NCI-H748 treated with DMSO at 0.1 percent for 48 hours (cell line): ENCODE measurements around the gene PRKAG3.
A peak's percentile ranks its signal among the peaks of the same experiment; 100 is the strongest.

ENCODE experiments used
- DNase-seq: peaks from one replicate; lab custom pipeline; 2025; lab: John Stamatoyannopoulos, UW

PRKAG3 gene

DNA sequence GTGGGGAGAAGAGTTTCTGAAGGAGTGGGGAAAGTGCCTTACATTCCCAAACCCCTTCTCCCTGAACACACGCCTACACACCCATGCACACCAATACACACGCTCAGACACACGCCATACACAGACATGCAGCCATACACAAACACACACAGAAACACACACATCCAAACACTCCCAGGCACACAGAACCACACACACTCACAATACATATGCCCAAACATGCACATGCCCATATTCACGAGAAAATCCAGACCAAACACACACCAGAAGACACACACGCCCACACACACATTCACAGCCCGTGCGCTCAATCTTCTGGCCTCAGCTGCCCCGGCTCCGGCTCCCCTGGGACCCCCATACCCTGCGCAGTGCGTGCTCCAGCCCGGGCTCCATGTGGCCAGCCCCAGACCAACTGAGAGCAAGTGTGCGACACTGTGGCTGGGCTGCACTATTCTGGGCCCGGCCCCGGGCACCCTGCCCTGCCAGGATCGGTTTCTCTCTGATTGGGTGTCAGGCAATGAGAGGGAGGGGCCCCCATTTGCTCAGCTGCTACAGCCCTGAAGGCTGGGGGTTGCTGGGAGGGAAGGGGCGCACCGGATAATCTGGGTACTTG lies at the start of gene PRKAG3:
Gene PRKAG3, minus strand, starts transcription at position 426 of the 613 bp plus-strand sequence.
- DNase-seq, result no peak

DNA sequence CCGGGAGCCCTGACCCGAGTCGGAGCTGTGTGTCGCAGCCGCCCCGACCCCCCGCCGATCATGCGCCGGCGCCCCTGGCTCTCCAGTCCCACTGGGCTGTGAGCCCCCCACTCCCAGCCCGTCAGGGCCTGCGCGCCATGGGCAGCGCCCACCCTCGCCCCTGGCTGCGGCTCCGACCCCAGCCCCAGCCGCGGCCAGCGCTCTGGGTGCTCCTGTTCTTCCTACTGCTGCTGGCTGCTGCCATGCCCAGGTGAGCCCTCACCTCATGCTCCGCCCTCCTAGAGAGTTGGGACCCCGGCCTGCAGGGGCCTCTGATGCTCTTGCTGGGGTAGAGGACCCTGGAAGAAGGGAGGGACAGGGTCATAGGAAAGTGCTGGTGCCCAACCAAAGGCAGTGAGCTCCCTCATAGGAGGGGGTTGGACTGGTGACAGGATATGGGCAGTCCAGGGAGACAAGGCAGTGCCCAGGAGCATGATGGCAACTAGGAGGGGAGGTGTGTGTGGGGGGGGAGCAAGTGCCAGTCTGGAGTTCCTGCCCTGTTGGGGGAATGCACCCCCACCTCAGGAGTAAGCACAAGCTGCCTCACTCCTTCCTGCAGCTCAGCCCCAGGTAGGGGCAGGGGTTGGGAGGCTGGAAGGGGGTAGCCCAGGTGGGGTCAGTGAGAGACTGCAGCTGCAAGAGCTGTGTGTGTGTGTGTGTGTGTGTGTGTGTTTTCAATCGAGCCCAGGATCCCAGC lies 49.4 kb upstream of the PRKAG3 start:
- no peak for DNase-seq

DNA sequence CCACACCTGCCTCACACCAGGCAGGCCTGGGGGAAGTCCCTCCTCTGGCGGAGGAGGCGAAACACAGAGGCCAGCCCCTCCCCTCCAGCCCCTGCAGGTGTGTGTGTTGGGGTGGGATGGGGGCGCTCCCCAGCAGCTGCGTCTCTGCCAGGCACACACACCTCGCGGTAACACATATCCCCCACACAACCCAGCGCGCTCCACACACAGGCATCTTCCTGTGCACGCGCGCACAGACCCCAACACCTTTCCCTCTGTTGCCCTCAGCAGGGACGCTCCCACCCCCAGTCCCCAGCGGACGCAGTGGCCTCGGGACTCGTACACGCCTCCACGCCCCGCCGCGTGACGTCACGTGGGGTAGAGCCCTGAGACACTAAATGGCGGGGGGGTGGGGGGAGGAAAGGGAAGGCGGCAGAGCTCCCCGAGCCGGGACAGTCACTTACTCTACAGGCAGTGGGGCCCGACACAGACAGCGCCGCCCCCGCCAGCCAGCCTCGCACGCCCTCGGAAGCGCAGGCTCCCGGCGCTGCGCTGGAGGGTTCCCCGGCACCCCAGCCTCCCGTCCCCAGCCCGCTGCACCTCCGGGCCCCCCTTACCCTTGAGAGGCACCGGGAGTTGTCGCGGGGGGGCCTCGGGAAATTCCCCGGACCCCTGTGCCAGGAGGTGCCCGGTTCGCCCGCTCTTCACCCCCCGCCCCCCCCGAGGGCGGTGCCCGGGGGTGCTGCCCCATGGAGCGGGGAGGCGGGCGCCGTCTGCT lies 48.7 kb upstream of the PRKAG3 start, which contains the start of gene WNT10A:
Gene WNT10A, plus strand, starts transcription at position 751 of the 757 bp plus-strand sequence. CDS start 144 bp downstream, outside the sequence.
- no peak for DNase-seq

DNA sequence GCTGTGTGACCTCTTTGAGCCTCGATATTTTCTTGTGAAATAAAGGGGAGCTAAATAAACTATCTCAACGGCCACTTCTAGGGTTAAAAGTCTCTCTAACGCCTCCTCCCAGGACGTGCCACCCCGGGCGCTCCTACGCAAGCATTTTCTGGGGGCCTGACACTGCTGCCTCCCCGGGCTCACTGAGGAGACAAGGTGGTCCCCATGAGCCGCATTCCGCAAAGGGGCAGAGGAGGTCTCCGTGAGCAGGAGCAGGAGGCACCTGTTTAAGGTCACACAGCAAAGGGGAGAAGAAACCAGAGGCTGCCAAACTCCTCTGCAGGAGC lies 48.1 kb upstream of the PRKAG3 start:
- DNase-seq, result no peak

DNA sequence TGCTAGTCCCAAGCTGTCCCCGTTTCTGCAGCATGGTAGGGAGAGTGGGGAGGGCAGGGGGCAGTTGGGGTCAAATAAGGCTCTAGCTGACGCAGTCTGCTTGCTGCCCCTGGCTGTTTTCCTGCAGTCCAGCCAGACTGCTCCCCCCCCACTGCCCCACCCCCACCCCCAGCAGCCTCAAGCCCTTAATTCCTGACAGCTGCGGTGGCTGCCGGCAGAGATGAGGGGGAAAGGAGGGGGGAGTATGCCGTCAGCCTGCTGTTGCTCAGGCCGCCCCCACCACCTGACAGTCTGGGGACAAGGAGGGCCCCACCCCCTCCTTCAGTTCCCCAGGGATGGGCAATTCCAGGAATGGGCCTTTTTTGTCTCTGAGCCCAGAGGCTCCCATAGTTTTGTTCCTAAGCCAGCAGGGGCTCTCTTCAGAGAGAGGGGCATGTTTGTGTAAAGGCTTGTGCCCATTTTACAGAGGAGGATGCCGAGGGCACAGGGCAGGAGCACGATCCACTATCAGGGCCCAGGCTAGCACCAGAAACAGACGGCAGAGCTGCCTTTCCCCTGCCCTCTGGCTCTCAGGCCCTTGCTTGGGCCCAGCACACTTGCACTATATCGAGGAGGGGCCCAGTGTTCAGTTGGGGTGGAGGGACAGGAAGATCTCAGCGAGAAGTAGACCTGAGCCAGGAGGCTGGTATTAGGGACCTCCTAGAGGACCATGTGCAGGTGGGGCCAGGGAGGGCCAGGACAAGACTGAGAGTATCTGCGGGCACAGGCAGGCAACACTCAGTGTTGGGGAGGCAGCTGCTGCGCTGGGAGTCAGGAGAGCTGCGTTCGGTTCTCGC lies 47.5 kb upstream of the PRKAG3 start:
- no peak for DNase-seq

DNA sequence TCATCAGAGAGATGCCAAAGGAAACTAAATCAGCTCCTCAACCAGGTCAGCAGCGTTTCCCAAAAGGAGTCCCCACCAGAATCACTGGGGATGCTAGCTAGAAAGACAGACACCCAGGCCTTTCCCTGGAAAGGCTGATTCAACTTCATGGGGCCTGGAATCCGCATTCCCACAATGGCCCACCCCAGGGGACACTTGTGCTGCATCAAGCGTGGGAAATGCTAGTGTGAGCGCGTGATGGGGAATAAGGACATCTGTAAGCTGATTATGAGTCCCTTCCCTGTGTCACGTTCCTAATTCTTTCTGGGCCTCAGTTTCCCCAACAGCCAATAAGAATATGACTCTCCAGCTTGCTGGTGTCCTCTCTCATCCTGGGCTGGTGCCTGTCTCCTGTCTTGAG lies 46.9 kb upstream of the PRKAG3 start:
- no peak for DNase-seq

DNA sequence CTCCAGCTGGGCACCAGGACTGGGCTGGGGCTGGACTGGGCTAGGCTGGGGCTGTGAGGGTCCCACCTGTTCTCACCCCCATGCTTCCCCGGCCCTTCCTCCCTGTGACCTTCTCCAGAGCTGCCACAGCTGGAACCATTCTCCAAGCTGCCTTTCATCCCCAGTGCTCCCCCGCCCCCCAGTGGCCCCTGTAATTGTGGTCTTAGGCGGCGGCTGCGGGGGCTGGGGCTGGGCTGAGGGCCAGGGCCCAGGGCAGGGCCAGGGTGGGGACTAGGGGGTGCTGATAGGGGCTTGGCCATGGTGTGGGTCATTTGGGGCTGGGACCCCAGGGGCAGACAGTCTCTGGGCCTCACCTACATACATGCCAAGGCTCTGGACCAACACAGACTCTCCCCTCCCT lies 46.3 kb upstream of the PRKAG3 start:
- DNase-seq, result no peak

DNA sequence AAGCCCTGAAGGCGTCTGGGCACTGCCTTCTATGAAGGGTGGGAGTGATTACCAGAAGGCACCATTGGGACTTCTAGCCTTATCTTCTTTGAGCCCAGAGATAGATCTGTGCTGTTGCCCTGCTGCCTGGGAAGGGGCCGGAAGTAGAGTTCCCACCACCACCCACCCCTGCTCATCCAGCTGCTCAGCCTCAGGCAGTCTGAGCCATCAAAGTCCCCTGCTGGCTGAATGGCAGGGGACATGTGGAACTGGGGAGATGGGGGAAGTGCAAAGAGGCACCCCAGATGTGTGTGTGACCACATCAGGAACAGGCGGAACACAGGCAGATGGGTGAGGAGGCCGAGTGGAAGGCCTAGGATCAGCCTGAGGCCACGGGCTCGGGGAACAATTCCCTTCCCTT lies 45.7 kb upstream of the PRKAG3 start:
- no peak for DNase-seq

DNA sequence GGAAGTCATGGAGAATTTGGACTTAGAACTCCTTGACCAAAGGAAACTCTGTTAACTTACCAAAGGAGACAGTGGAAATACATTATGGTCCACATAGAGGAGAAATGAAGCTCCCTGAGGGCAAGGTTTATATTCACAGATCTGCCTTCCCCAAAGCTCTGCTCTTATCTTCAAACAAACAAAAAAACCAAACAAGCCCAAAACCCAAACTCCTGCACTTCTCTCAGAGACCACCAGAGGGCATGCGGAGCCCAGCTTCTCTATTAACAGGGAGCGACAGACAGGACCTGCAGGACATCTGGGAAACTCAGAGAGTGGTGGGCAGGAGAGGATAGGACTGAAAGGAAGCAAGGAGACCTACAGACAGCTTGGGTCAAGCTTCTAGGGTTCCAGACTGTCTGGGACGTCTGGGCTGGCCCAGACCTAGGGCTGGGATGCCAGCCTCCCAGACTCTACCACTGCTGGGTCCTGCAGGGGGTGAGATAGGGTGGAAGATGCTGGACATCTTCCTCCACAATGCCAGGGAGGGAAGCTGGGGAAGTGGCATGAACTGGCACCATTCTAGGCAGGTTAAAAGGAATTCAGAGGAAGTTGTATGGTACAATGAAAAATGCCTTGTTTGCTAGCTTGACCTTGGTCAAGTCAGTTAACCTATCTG lies 45.1 kb upstream of the PRKAG3 start:
- DNase-seq, result peak; percentile 82

DNA sequence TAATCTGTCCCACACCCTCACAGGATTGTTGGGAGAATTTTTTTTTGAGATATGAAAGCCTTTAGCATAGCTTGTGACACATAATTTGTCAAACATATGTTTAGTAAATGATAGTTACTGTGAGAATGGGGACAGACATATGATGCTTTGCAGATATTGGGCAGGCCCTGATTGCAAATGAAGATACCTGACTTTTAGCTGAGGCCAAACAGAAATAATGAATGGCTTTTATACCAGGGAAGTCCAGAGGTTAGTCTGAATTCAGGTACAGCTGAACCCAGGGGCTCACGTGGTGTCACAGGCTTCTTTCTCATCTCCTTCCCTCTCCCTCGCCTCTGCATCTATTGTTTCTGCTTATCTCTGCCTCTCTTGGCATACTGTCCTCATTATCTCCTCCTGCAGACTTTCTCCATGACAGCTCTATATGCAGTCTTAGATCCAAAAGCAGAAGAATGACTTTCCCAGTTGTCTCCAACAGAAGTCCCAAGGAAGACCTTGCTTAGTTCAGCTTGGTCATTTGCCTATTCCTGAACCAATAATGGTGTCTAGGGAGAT lies 44.2 kb upstream of the PRKAG3 start:
- no peak for DNase-seq

DNA sequence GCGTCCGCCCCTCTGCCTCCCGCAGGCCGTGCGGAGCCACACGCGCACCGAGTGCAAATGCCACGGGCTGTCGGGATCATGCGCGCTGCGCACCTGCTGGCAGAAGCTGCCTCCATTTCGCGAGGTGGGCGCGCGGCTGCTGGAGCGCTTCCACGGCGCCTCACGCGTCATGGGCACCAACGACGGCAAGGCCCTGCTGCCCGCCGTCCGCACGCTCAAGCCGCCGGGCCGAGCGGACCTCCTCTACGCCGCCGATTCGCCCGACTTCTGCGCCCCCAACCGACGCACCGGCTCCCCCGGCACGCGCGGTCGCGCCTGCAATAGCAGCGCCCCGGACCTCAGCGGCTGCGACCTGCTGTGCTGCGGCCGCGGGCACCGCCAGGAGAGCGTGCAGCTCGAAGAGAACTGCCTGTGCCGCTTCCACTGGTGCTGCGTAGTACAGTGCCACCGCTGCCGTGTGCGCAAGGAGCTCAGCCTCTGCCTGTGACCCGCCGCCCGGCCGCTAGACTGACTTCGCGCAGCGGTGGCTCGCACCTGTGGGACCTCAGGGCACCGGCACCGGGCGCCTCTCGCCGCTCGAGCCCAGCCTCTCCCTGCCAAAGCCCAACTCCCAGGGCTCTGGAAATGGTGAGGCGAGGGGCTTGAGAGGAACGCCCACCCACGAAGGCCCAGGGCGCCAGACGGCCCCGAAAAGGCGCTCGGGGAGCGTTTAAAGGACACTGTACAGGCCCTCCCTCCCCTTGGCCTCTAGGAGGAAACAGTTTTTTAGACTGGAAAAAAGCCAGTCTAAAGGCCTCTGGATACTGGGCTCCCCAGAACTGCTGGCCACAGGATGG lies 42.0 kb upstream of the PRKAG3 start:
- DNase-seq, result peak; percentile 11

DNA sequence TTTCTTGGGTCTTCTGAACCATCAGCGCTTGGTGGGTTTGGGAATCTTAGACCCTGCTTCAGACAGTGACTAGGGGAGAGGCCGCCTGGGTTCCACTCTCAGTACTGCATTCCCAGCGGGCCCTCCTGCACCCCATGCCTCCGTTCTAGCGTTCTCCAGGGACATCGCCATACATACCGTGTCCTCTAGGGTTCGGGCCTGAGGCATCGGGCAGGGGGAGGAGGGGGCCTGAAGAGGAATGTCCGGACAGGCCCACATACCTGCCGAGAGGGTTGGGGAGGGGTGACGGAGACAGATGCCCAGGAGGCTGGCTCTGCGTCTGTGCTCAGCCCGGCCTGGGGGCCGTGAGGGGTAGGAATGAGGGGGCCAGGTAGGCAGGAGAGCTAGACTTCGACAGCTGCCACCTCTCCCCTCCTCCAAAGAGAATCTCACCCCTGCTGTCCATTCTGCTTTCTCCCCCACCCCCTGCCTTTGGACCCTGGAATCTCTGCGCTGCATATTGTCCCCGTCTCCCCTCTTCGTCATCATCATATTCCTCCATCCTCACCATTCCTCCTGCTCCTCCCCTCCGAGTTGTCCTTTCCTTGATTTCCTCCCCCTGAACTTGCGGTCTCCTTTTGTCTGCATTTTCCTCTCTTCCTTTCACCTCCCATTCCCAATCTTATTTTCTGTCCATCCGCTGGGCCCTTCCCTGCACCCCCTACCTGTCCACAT lies 41.2 kb upstream of the PRKAG3 start:
- DNase-seq, result no peak

DNA sequence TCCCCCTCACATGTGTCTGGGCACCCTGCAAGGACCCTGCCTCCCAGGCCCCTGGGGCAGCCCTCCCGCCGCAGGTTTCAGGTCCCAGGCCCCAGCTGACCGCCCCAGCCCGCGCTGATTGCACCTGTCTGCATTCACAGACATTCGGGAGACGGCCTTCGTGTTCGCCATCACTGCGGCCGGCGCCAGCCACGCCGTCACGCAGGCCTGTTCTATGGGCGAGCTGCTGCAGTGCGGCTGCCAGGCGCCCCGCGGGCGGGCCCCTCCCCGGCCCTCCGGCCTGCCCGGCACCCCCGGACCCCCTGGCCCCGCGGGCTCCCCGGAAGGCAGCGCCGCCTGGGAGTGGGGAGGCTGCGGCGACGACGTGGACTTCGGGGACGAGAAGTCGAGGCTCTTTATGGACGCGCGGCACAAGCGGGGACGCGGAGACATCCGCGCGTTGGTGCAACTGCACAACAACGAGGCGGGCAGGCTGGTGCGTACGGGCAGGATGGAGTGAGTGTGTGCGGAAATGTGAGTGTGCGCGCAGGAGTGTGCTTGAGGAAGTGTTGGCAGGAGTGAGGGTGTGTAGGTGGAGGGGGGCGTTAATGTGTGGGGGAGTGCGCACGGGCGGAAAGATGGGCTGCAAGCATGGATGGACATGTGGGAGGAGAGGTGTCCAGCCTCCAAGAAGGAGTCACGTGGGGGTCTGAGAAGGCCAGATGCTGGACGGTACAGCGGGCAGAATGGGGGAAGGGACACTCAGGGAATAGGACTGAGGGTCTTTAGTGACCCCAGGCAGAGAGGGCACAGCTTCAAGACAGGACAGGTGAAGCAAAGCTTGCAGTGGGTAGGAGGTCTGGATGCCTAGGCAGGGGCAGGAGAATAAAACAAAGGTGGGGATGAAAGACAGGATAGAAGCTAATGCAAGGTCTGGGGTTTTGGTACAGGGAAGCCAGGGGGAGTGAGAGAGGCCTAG lies 40.0 kb upstream of the PRKAG3 start:
- no peak for DNase-seq

DNA sequence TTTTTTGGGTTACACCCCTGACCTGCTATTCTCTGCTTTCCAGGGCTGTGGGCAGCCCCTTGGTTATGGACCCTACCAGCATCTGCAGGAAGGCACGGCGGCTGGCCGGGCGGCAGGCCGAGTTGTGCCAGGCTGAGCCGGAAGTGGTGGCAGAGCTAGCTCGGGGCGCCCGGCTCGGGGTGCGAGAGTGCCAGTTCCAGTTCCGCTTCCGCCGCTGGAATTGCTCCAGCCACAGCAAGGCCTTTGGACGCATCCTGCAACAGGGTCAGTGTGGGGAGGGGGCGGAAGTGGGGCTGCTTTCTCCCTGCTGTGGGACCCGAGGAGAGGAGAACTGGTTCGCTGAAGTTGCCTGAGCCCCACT lies 39.4 kb upstream of the PRKAG3 start:
- DNase-seq, result no peak

DNA sequence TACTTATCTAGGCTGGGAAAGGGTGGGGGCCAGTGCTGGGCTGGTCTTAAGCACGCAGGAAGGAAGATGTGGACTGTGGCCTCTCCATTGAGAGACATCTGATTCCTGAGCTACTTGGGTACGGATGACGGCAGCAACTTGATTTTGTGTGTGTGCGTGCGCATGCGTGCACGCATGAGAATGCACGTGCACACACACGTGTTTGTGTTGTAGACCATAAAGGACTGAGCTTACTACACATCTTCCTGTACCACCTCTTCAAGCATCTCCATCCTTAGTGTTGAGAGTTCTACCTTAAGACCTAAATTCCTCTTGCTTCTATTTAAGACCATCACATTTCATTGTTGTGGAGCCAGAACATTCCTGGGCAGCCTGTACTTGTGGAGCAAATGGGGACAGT lies 37.5 kb upstream of the PRKAG3 start:
- no peak for DNase-seq

DNA sequence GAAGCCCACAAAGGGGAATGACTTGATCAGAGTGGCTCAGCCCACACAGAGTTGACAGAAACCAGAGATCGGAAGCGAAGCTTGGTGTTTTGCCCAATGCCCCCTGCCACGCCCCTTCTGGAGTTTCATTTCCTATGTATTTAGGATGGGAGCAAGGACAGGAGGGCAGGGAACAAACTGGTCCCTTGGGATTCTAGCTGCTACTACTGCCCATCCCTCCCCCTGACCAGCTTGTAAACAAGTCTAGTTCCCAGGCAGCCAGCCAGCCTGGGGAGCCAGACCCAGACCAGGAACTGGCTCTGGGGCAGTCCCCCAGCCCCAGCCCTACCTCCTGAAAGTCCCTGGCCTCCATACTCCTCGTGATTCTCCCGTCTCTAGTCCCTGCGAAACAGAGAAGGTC lies 36.3 kb upstream of the PRKAG3 start:
- DNase-seq, result no peak

DNA sequence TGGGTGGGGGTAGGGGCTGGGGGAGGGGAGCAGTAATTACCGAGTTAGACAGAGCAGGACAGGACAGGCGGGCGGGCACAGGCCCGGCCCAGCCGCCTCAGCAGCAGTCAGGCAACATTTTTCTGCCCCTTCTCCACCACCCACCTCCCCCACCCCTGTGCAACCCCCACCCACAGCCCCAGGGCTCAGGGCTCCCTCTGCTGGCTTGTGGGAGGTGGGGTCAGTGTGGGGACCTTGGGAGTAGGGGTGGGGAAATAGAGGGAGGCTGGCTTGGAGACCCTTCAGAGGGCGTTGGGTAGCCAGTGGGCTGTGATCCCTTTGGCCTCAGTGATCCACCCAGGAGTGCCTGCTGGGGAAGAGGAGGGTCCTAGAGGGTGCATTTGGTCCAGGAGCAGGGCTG lies 34.4 kb upstream of the PRKAG3 start:
- DNase-seq, result no peak

DNA sequence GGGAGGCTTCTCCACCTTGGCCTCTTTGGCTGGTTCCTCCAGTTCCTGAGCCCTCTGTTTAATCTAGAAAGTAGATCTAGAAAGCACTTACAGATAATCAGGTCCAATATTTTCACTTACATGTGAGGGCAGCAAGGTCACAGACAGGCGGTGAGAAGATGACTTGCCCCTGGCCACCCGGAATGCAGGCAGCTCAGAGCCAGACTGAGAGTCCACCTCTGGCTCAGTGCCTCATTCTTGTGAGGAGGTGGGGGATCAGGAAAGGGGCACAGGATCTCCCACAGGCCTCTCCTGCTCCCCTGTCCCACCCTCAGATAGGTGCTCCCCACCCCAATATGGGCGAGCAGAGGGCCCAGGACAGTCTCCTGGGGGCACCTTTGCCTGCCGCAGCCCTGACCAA lies 33.8 kb upstream of the PRKAG3 start:
- no peak for DNase-seq

DNA sequence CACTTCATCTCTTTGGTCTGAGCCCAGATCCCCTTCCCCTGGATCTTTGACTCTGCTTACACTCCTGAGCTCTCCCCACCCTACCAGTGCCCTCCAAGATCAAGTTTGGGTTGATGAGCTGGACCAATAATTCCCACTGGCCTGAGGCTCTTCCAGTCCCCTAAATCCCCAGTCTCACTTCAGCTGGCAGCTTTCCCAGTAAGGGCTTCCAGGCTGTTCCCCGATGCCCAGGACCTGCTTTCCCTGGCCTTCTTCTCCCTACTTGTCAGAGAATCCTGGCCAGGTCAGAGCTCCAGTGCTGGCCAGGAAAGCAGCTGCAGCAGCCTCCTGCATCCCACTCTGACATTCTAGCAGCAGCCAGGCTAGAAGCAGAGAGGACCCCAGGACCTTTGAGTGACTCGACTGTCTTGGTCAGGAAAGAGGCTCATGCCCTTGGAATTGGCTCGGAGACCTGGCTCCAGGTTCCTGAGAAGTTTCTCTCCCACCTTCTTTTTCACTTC lies 31.5 kb upstream of the PRKAG3 start:
- DNase-seq, result no peak
